HG03108 (cell line): ENCODE results near the gene TRMT1L.
A peak's percentile ranks its signal among the peaks of the same experiment; 100 is the strongest.
"Not testable (repeated sequence)": the region's sequence is repeated elsewhere in the genome, so short reads cannot be mapped to it uniquely, and the experiment has no call there.

ENCODE experiments used
- ATAC-seq: cut with Tn5 transposase; IDR thresholded peaks from one replicate; pipeline ENCODE4 v1.9.1; 2021; ENCODE audit warnings: moderate library complexity; ENCODE audit not compliant: unreplicated experiment

Gene TRMT1L

GRCh38 chr1:185156854-185157598, at the start of gene TRMT1L, which contains the start of gene SWT1:
TSS of gene TRMT1L (minus strand) at chr1:185156953. CDS start at chr1:185156712, 241 bp downstream.
TSS of gene SWT1 (plus strand) at chr1:185157167. CDS start at chr1:185160842, 3,675 bp downstream.
- peak; percentile 92 for ATAC-seq

GRCh38 chr1:185200889-185201288, 44.1 kb upstream of the TRMT1L start:
- no peak for ATAC-seq

GRCh38 chr1:185198712-185199111, 42.0 kb upstream of the TRMT1L start:
- not testable (repeated sequence) for ATAC-seq

- no peak for ATAC-seq
Observed at GRCh38 chr1:185193756-185194155, 37.0 kb upstream of the TRMT1L start.

GRCh38 chr1:185170291-185170848, 13.6 kb upstream of the TRMT1L start:
- ATAC-seq, result peak; percentile 88

DNA sequence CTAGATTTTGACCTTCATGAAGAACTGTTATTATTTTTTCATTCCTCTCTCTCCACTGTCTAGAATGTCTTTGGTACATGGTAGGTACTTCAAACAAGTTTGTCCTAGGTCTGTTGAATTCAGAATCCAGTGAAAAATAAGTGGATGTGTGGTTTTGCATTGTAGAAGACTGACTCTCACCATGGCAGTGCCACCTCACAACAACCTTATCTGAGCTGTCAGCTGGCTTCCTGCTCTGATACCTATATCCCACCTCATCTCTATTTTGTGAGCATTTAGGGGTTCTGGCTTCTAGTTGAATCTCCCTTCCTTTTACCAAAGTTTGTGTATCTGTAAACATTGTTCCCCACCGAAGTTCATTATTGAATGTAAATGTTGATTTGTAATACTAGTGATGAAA, 9.4 kb upstream of the TRMT1L start:
- ATAC-seq, result no peak

DNA sequence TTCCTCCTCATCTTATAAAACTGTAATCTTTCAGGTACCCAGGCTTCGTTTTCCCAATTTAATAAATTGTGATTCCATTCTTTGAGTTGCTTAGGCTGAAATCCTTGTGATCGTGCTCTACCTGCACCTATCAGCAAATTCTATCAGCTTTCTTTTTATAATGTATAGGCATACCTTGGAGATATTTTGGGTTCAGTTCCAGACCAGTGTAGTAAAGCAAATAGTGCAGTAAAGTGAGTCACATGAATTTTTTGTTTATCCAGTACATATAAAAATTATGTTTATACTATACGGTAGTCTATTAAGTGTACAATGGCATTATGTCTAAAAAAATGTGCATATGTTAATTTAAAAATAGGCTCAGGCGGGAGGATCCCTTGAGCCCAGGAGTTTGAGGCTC, 5.7 kb upstream of the TRMT1L start:
- no peak for ATAC-seq

DNA sequence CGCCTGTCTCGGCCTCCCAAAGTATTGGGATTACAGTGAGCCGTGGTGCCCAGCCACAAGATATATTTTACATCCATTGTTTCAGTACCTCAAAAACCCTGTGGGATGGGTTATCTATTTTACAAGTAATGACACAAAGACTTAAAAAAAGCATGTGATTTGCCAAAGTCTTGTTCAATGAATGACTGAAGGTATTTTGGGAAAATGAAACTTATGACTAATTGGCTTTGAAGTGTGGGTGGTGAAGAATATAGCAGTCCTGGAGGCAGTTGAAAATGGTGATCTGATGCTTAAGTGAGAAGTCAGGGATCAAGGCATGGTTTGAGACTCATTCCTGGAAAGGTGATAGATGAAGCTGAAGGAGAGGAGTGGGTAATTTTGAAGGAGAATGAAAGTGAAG, 3.2 kb upstream of the TRMT1L start:
- no peak for ATAC-seq

DNA sequence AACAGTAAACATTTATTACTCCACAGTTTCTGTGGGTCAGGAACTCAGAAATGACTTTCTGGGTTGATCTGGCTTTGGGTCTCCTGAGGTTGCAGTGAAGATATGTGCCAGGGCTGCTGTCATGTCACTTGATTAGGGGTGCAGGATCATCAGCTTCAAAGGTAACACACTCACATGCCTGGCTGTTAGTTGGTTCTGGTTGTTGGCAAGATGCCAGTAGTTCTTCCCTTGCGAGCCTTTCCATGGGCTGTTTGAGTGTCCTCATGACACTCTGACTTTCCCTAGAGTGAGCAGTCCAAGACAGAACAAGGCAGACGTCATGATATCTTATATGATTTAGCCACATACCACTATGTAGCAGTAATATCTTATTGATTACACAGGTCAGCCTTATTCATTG, 2.0 kb upstream of the TRMT1L start:
- ATAC-seq, result no peak

DNA sequence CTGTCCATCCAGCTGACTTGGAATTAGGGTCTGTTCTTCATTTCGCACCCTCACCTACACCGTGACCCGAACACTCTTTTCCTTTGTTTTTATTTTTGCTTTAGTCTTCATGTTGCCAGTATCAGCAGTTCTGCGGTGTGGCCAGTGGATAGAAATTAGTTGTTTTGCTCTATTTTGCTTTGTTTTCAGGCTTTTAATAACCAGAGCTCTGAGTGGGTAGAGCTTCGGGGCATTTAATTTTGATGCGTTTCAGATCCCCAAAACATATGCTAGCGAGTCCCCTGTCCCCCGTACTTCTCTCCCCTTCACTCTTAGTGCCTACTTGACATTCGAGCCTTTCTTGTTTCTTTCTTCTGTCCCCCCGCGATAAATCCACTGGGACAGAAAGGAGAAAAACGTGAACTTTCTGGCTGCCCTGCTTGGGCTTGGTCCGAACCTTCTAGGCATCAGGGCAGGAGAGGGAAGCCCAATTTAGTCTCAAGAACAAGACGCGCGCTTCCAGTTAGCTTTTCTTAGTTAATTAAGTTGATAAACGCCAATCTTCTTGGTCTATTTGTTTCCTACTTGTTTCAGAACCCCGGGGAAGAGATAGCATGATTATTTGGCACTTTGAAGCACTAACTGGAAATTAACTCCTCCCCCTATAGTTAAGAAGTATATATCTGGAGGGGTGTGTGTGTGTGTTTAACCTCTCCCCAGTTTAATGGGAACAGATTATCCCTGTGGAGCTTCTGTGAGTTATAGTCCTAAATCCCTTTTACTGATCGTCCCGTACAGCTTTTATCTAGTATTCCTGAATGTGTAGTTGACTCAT, 1.1 kb upstream of the TRMT1L start:
- ATAC-seq, result no peak

DNA sequence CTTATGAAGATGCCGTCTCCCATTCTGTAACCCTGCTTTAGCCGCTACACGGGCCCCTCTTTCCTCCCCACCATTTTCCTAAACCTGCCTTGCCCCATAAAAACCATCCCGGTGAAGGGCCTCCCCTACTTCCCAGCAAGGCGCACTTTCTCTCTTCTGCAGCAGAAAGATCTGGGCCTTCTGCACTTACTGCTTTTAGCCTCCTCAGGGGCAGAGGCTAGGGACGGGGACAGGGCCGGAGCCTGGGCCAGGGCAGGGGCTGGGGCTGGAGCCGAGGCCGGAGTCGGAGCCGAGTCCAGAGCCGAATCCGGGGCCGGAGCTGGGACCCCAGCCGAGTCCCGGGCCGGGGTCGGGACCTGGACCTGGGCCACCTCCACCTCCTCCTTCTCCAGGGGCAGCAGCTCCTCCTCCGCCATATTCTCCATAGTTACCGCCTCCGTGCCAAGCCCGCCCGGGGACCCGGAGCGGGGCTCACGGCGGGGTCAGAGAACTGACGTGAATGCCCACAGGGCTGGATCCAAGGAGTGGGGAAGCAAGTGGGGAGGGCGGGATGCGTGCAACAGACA, 382 bp downstream of the TRMT1L start:
- ATAC-seq, result peak; percentile 12

- no peak for ATAC-seq
Observed at GRCh38 chr1:185155600-185156287, 1.0 kb downstream of the TRMT1L start.

DNA sequence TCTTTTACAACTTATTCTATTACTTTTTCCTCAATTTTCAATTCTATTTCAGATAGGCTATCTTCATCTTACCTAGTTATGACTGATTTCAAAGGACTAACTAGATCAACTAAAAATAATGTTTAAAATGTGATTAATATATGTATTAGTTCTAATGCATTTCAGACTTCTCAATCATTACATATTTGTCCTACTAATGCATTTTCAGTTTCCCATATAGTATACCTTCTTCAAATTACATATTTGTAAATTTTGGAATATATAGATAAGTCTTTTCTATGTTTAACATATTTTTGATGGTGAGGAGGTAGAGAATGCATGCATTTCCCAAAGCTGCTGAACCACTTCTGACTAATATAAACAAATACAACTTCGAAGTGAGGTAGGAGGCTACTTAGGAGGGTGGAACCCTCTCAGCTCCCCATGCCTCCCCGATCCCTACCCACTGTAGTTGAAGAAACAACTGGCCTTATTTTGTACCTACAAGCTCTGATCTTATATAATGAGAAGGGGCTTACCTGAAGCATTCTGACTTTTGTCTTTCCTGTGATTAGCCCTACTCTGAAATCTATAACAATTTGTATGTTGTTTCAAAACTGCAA, 1.7 kb downstream of the TRMT1L start:
- ATAC-seq, result no peak

DNA sequence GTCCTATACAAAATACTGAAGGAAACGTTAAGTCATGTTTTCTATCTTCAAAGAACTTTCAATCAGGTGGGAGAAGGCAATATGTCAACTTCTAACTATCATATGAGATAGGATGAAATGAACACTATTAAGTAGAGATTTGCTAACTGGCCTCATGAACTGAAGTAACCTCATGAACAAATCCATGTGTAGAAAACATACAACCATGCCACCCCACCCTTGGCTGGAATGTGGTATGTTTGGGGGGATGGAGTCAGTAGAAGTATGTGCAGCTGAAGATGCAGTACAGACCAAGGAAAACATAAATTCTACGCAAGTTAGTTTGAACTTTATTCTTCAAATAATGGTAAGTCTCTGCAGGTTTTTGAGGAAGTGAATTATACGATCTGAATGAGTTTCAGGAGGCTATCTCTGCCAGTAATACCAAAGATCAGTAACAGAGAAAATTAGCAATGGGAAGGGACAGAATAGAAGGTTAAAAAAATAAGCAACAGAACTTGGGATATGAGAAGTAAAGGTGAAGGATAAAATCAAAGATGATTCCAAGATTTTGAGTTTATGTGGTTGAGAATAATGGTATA, 4.5 kb downstream of the TRMT1L start:
- no peak for ATAC-seq

GRCh38 chr1:185151215-185151614, 5.5 kb downstream of the TRMT1L start:
- ATAC-seq, result no peak

- ATAC-seq, result no peak
Observed at GRCh38 chr1:185144233-185144632, 12.5 kb downstream of the TRMT1L start.

DNA sequence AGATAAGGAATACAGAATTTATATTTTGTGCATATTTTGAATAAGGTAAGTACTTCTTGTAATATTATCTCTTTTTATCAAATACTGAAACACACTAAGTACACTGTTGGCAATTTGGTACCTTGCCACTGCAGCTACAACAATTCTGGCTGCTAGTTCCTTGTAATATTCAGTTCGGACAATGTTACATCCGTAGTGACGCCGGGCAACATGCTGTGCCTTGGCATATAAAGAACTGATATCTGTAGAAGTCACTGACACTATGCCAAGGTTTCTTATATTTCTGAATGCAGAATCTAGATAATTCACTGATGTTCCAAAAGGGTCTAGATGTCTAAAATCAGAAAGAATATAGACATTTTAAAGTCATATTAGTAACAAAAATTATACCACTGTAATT, 17.5 kb downstream of the TRMT1L start:
- no peak for ATAC-seq

GRCh38 chr1:185137896-185138545, 18.7 kb downstream of the TRMT1L start:
- ATAC-seq, result no peak

DNA sequence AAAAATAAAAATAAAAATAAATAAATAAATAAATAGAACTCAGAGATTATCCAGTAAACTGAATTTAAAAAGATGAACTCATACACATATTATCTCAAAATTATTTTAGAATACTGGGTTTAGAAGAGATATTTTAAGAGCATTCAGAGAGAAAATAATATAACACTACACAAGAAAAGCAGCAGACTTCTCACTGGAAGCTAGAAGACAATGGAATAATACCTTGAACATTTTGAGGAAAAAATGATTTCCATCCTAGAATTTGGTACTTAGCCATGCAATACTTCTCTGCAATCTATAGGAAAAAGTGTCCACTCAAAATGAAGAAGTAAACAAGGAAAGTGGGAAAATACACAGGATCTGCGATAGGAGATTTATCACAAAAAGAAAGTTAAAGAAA, 24.2 kb downstream of the TRMT1L start:
- no peak for ATAC-seq

DNA sequence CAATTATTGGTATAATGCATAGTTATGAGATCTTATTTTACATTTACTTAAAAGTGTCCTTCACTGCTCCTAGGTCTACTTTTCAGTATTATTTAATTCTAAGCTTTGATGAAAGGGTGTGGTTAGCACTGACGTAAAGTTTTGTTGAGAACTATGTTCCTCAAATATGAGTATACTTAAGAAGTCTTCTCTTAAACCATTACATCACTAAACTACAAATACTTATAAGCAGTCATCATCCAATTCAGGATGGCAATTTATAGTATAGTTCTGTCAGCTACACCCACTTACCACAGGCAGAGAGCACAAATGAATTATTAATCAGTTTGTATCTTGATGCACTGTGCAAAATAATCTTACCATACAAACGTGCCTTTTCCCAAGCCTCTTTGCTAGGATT, 27.0 kb downstream of the TRMT1L start:
- ATAC-seq, result no peak
